ENCODE data around the gene NUP133.
A peak's percentile ranks its signal among the peaks of the same experiment; 100 is the strongest.

- TF ChIP-seq CTCF (IDR thresholded peaks at IDR 0.05) (no peak), POLR2A (IDR thresholded peaks at IDR 0.05) (peak; percentile 12 to 97)
Observed at GRCh38 chr1:229507951-229508822, at the start of gene NUP133.

Data from thyroid gland (tissue), 4 donors.